HG03159 (cell line): Measurements from ENCODE around the gene CRADD.
A peak's percentile ranks its signal among the peaks of the same experiment; 100 is the strongest.

ENCODE experiments used
- ATAC-seq: cut with Tn5 transposase; IDR thresholded peaks from one replicate; pipeline ENCODE4 v1.9.1; 2021; ENCODE audit warnings: mild to moderate bottlenecking, moderate library complexity; ENCODE audit not compliant: unreplicated experiment

The CRADD gene

GRCh38 chr12:93836620-93837260 is 159.6 kb downstream of the CRADD start:
- no peak for ATAC-seq

DNA sequence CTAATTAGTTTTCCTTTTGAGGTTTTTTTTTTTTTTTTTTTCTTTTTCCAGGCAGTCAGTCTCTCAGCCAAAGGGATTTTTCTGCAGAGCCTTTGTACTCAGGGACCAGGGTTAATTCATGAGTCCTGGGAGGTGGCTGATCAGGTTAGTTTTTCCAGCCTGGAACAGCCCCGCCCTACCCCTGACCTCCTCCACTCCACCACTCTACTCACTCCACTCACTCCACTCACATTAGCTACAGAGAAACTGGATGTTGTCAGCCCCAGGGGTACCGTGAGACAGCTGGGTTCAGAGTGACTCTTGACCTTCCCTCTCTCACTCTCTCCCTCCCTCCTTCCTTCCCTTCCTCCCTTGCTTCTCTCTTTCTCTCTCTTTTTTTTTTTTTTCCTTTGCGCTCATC is 161.0 kb downstream of the CRADD start:
- ATAC-seq = no peak

GRCh38 chr12:93839064-93839463 is 161.9 kb downstream of the CRADD start:
- ATAC-seq = no peak

- ATAC-seq = no peak
Measured at GRCh38 chr12:93841671-93842070, 164.5 kb downstream of the CRADD start.

- ATAC-seq = no peak
Measured at GRCh38 chr12:93844164-93844784, 167.1 kb downstream of the CRADD start.

GRCh38 chr12:93846936-93847516 is 169.9 kb downstream of the CRADD start:
- ATAC-seq = no peak

DNA sequence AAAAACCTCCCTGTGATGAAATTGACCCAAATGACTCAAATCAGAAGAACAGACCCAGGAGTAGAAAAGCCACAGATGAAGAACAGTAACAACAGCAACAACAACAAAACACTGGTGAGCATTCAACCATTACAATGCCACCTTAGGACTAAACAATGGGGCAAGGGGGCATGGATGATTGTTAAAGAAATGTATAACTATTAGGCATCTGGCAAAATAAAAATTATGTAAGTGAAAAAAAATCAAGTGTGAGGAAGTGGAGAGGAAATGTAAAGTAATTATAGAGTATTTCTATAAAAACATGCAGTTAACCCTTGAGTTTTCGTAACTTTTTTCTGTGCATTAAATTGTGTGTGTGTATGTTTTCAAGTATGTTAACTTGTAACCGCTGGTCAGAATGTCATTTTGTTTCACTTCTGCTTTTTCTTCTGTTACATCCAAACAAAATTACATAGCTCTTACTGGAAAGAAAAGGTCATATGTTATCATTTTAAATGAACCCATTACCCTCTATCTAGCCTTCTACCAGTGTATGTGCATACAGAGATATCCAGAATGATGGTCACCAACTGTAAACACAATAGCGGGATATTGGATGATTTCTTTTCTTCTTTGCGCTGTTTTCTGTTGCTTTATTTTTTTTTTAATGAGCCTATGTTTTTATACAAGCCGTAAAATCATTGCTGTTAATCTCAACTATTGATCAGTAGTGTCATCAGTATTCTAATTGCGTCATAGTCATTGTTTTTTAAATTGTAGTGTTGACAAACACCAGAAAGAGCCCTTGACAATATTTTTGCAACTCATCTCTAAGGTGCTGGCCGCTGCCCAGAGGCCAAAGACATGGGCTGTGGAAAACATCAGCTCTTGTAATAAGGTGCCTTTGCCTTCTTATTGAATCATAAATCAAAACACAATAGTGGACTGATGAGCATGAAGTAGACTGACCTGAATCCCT is 170.6 kb downstream of the CRADD start:
- ATAC-seq = peak; percentile 78

GRCh38 chr12:93848523-93849101 is 171.4 kb downstream of the CRADD start:
- ATAC-seq = no peak

GRCh38 chr12:93849946-93850345 is 172.8 kb downstream of the CRADD start:
- ATAC-seq = no peak

- no peak for ATAC-seq
Measured at GRCh38 chr12:93850481-93851256, 173.5 kb downstream of the CRADD start.

DNA sequence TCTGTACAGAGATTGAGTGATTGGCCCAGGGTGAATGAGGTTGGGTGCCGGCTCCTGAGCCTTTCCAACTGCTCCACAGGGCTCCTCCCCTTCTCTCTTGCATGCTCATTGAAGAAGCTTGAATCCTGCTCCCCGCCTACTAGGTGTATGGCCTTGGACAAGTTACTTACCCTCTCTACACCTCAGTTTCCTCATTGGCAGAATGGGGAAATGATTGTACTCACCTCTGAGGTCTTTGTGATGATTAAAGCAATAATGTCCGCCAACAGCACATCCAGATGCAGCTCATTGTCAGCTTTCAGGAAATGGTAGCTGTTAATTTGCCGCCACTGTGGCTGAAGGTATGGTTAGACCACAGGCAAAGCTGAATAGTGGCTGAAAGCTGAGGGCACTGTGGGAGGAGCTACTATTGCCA is 174.1 kb downstream of the CRADD start:
- no peak for ATAC-seq

DNA sequence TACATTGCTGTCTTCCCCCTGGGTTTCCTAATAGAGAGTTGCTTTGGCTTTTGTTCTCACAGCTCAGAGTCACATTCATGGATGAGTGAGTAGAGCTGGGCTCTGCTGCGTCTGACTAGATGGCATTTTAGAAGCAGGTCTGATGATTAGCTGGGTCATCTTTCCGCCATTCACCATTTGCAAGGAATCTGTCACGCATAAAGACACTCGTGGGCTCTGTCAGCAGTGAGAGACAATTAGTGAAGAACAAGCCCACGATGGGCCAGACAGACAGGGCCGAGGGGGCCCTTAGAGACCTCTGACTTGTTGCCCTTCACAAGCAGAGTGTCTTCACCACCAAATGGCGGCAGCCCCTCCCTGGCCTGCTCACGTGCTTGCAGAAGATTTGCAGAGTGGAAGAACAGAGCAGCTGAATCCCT is 175.0 kb downstream of the CRADD start:
- no peak for ATAC-seq

- no peak for ATAC-seq
Measured at GRCh38 chr12:93853698-93854478, 176.7 kb downstream of the CRADD start.

DNA sequence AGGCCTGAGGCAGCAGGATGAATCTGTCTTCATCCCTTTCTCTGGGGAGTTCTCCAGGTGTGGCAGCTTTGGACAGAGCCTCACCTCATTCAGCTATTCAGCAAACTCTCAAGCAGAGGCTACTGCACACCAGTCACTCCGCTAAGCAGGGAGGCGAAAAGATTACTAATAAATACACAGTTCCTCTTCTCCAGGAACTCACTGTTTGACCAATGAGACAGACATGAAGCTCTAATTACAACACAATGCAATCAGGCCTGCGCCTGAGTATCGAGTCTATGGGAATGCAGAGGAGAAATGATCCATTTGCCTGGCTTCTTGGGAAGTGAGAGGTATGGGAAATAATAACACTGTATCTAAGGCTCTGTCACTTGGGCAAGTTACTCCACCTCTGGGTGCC is 178.1 kb downstream of the CRADD start:
- ATAC-seq = no peak

DNA sequence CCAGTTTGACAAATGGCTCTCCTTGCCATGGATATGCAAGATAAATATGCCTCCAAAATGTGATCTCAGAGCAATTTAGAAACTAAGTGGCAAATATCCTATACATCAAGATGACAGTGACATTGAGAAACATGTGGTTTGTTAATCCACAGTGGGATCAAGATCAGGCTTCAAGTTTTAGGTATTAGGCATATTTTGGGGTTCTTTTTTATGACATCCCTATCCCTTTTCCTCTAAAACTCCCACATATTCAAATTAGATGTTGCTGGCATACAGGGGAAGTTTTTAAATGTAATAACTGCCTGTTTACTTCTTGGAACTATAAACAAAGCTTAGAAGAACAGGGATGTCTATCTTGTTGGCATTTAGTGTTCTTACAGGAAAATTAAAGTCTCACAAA is 179.4 kb downstream of the CRADD start:
- ATAC-seq = no peak

- no peak for ATAC-seq
Measured at GRCh38 chr12:93857279-93857938, 180.2 kb downstream of the CRADD start.

DNA sequence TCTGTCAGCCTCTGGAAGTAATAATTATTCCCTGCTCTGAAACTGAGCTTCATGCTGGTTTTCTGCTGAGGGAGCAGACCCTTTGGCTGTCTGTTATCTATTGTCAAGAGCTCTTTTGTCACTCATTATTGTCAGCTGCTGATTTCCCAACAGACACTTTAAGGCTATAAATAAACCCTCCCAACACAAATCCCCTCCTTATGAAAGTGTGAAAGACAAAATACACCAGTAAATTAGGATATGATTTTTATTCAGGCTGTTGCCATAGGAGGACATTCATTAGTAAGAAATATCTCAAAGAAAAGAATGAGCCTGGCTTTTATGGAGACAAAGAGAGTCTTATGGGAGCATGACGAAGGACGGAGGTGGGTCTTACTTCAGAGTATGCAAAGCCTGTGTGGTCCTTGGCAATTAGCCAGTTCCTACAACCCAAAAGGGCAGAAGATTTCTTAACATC is 180.8 kb downstream of the CRADD start:
- no peak for ATAC-seq

- no peak for ATAC-seq
Measured at GRCh38 chr12:93860668-93861373, 183.6 kb downstream of the CRADD start.
